Sciatic nerve (tissue), 2 donors: ENCODE measurements around the gene CDHR4. TPM values are rescaled to one million over a fixed set of nuclear protein-coding genes. Genes with fewer than 3 reads are reported as not detected.
A peak's percentile ranks its signal among the peaks of the same experiment; 100 is the strongest.
"Not testable (repeated sequence)": the region's sequence is repeated elsewhere in the genome, so short reads cannot be mapped to it uniquely, and the experiment has no call there.

Experiments used
- ATAC-seq: fragments of 200-7000 bp; cut with Tn5 transposase; one replicate; pipeline ENCODE4 v1.9.1; 2020; ENCODE audit warnings: mild to moderate bottlenecking, moderate library complexity
- DNase-seq: peaks from one replicate; pipeline ENCODE4 v3.0.0-alpha.2; 2020; ENCODE audit warnings: low spot score
- intact Hi-C: fragments of 100-400 bp; cut with DNase I; formaldehyde crosslinking; loops from one replicate; pipeline ENCODE4 v1.14.2; 2022
- total RNA-seq: library from RNA; stranded (reverse); fragmentation: NEBNext Ultra II Directional; extraction: Animal tissue kit (Norgen Biotek cat#: 25700); gene quantifications from one replicate; pipeline ENCODE4 v1.2.1, GENCODE V29; 2021
- donor health status: DM: no; HTN: no; CAD: no.
- donor health status: DM: no; HTN: no; CAD: no.

CDHR4 gene
- total RNA-seq, 1 donor from 2014 or later = 1.6 TPM

GRCh38 chr3:49785565-49786356 is 13.9 kb downstream of the CDHR4 start:
- ATAC-seq = no peak
- no peak for DNase-seq
- intact Hi-C loops = no loop called here

DNA sequence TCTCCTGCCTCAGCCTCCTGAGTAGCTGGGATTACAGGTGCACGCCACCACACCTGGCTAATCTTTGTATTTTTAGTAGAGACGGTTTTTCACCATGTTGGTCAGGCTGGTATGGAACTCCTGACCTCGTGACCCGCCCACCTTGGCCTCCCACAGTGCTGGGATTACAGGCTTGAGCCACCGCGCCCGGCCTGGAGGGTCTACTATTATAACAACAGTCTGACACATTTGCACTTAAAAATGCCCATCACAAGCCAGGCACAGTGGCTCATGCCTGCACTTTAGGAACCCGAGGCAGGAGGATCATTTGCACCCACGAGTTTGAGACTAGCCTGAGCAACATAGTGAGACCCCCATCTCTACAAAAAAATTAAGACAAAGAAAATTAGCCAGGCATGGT is 17.4 kb downstream of the CDHR4 start:
- ATAC-seq, intact Hi-C loops: not testable (repeated sequence)
- peak; percentile 51 for DNase-seq

DNA sequence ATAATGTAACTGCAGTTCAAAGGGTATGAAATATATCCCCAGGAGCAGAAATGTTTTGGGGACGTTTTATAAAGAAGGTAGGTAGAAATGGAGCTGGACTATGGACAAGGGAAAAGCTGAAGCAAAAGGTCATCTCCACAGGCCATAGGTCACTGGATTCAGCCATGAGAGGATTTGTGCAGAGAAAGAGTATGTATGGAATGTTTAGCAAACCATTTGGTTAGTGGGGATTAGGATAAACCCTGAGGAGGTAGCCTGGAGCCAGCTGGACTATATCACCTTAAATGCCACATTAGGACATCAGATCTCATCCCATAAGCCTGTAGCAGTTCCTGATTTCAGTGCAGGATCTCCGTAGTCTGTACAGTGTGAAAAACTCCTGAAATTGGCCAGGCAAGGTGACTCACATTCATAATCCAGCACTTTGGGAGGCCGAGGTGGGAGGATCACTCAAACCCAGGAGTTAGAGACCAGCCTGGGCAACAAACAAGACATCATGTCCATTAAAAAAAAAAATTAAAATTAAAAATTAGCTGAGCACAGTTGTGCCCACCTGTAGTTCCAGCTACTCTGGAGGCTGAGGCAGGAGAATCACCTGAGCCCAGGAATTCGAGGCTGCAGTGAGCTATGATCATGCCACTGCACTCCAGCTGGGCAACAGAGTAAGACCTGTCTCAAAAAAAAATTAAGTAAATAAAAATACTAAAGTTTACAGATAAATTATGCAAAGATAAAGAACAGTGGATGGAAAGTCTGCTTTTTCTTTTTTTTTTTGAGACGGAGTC is 18.1 kb downstream of the CDHR4 start:
- peak; percentile 14 for DNase-seq
- intact Hi-C loops = no loop called here
- no peak for ATAC-seq

GRCh38 chr3:49780975-49781365 is 18.7 kb downstream of the CDHR4 start:
- intact Hi-C loops = not testable (repeated sequence)
- peak; percentile 10 for DNase-seq

GRCh38 chr3:49780080-49780974 is 19.3 kb downstream of the CDHR4 start:
- intact Hi-C loops = no loop called here
- ATAC-seq = no peak
- DNase-seq = peak; percentile 21

More at GRCh38 chr3:49780975-49781365, 18.7 kb downstream of the CDHR4 start:
- not testable (repeated sequence) for ATAC-seq

DNA sequence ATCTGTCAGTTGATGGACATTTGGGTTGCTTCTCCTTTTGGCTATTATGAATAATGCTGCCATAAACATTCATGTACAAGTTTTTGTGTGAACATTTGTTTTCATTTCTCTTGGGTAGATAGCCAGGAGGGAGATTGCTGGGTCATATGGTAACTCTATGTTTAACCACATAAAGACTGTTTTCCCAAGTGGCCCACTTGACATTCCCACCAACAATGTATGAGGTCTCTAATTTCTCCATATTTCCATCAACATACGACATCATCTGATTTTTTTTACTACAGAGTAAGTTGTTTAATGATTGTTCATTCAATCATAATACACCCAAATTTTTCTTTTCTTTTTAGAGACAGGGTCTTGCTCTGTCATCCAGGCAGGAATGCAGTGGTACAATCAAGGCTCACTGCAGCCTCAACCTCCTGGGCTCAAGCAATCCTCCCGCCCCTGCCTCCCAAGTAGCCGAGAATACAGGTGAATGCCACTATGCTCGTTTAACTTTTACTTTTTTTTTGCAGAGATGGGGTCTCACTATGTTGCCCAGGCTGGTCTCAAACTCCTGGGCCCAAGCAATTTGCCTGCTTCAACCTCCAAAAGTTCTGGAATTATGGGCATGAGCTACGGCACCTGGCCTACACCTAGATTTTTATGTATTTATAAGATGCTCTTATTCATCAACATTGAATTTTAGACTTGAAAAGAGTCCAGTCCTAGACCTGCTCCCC is 20.2 kb downstream of the CDHR4 start:
- no peak for ATAC-seq
- no peak for DNase-seq
- intact Hi-C loops = no loop called here

- intact Hi-C loops, DNase-seq, ATAC-seq: not testable (repeated sequence)
Observed at GRCh38 chr3:49776101-49776500, 23.6 kb downstream of the CDHR4 start.

DNA sequence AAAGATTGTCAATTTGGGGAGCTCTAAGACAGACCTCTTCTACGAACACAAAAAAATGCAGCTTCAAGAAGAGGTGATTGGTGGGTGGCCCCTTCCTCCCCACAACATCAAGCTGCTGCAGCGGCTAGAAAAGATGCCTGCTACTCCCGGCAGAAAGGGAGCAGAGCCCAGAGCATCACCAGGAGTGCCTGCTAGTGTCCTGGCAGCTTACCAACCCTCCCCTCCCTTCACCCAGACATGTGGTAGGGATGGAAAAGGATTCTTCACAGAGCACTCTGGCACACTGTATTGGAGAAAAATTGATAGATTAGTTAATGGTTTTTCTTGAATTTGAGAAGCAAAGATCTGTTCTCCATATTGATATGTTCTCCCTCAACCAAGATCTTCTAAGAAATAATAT is 24.1 kb downstream of the CDHR4 start:
- ATAC-seq (no peak), DNase-seq (peak; percentile 18)
- intact Hi-C loops = no loop called here

DNA sequence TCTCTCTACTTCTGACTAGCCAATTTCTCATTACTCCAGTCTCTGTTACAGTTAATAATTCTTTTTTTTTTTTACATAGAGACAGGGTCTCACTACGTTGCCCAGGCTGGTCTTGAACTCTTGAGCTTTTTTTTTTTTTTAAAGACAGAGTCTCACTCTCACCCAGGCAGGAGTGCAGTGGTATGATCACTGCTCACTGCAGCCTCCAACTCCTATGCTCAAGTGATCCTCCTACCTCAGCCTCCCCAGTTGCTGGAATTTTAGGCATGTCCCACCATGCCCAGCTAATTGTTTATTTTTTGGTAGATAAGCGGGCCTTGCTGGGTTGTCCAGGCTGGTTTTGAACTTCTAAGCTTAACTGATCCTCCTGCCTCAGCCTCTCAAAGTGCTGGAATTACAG is 27.0 kb downstream of the CDHR4 start:
- no peak for DNase-seq
- ATAC-seq = no peak
- intact Hi-C loops = no loop called here

DNA sequence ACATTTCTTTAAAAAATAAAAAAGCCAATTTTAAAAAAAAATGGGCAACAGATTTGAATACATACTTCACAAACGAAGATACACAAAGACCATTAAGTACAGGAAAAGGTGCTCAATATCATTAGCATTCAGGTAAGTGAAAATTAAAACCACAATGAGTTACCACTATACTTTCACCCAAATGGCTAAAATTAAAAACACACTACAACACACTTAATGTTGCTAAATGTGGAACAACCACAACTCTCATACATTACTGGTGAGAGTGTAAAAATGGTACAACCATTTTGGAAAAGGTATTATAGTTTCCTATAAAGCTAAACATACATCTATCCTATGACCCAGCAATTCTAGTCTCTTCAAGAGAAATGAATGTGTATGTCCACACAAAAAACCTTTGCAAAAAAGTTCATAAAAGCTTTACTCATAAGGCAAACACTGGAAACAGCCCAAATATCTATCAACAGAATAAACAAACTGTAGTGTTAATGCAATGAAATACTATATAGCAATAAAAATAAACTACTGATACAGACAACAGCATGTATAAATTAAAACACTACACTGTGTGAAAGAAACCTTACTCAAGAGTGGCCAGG is 28.2 kb downstream of the CDHR4 start:
- ATAC-seq (no peak), DNase-seq (no peak)
- intact Hi-C loops = no loop called here

DNA sequence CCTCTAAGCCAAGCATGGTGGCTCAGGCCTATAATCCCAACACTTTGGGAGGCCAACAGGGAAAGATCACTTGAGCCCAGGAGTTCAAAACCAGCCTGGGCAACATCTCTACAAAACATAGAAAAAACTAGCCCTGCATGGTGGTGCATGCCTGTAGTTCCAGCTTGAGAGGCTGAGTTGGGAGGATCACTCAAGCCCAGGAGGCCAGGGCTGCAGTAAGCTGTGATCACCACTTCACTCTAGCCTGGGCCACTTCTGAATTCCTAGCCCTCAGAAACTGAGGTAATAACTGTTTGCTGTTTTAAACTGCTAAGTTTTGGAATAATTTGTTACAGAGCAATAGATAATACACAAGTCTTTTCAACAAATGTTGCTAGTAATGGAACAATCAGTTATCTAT is 29.7 kb downstream of the CDHR4 start:
- intact Hi-C loops = no loop called here
- DNase-seq (no peak), ATAC-seq (no peak)

DNA sequence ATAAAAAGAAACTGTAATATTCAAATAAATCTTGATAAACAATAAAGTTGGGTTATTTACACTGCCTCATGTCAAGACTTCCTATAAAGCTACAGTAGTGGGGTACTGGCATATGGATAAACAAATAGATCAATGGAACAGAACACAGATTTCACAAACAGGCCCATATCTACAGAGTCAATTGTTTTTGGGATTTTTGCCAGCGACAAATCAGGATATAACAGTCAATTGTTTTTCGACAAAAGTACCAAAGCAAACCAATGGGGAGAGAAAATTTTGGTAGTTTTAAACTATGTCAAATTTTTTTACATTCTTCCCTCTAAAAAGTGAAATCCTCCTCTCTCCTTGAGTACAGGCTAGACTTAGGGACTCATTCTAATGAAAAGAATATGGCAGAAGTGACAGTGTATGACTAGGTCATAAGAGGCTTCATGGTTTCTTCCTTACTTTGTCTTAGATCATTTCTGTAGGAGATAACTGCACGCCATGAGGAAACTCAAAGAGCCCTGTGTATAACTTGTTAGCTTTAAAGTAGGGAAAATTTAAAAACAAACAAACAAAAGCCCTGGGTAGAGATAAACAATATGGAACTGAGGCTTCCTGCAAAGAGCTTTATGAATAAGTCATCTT is 30.3 kb downstream of the CDHR4 start:
- intact Hi-C loops = no loop called here
- ATAC-seq = no peak

DNA sequence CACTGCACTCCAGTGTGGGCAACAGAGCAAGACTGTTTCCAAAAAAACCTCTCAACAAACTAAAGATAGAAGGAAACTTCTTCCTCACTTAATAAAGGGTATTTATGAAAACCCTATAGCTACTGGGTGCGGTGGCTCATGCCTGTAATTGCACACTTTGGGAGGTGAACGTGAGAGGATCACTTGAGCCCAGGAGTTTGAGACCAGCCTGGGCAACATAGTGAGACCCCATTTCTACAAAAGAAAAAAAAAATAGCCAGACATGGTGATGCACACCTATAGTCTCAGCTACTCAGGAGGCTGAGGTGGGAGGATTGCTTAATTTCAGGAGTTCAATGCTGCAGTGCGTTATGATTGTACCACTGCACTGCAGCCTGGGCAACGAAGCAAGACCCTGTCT is 35.7 kb downstream of the CDHR4 start:
- no peak for ATAC-seq
- intact Hi-C loops = no loop called here

More for the DNA sequence above, 30.3 kb downstream of the CDHR4 start:
- no peak for DNase-seq

DNA sequence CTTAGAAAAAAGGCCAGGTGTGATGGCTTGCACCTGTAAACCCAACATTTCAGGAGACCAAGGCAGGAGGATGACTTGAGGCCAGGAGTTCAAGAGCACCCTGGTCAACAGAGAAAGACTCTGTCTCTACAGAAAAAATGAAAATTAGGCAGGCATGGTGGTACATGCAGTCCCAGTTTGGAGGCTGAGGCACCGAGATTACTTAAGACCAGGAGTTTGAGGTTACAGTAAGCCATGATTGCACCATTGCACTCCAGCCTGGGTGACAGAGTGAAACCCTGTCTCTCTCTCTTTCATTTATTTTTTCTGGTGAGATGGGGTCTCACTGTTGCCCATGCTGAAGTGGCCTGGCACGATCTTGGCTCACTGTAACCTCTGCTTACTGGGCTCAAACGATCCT is 38.0 kb downstream of the CDHR4 start:
- intact Hi-C loops = no loop called here
- no peak for DNase-seq
- no peak for ATAC-seq

More for the DNA sequence above, 35.7 kb downstream of the CDHR4 start:
- no peak for DNase-seq

GRCh38 chr3:49759226-49759625 is 40.4 kb downstream of the CDHR4 start:
- intact Hi-C loops = no loop called here
- DNase-seq (no peak), ATAC-seq (no peak)

DNA sequence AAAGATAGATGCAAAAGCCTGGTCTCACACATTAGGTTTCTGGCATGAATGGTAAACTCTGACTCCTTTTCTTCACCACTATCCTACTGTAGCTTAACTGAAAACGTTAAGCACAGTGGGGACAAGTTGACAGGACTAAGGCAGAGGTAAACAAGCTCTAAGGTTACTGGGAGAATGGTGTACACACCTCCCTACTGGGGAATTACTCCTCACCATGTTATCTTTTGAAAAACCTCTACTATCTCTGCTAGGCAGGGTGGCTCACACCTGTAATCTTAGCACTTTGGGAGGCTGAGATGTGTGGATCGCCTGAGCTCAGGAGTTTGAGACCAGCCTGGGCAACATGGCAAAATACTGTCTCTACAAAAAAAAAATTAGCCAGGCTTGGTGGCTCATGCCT is 42.5 kb downstream of the CDHR4 start:
- DNase-seq = no peak
- no peak for ATAC-seq
- intact Hi-C loops = no loop called here

DNA sequence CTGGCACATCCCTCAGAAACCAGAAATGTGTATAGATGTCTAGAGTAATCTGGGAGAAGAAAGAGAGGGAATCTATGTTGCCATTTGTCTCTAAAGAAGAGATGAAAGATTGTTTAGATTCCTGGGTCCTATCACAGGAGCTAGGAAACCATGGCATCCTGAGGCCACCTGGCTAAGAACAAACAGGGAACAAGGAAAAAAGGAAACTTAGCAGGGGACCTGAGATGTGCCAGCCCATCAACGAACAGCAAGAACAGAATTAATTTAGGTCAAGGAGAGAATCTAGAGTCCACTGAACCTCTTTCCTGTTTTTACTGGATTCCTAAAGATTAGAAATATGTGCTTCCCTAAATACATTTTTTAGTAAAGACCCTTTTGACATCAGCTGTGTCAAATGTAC is 43.6 kb downstream of the CDHR4 start:
- ATAC-seq (no peak), DNase-seq (no peak)
- intact Hi-C loops = no loop called here

GRCh38 chr3:49754536-49754935 is 45.1 kb downstream of the CDHR4 start:
- intact Hi-C loops = no loop called here
- ATAC-seq (no peak), DNase-seq (no peak)
